HUES48 (cell line): Measurements from ENCODE around the gene TECR.

Source experiments
- H3K27ac ChIP-seq: one replicate; pipeline ENCODE4 v1.7.0; 2013; ENCODE audit warnings: low read depth, low read length, inconsistent platforms
- H3K27me3 ChIP-seq: 2 replicates; pipeline ENCODE4 v1.6.1; 2013; ENCODE audit warnings: mild to moderate bottlenecking, low read length; ENCODE audit not compliant: control insufficient read depth, insufficient read depth
- H3K36me3 ChIP-seq: 2 replicates; pipeline ENCODE4 v1.6.1; 2013; ENCODE audit warnings: low read length; ENCODE audit not compliant: control insufficient read depth, insufficient read depth
- H3K4me1 ChIP-seq: 2 replicates; pipeline ENCODE4 v1.6.1; 2013; ENCODE audit warnings: mild to moderate bottlenecking, low read length; ENCODE audit not compliant: control insufficient read depth, insufficient read depth
- H3K4me3 ChIP-seq: 2 replicates; pipeline ENCODE4 v1.5.1; 2013; ENCODE audit warnings: mild to moderate bottlenecking, low read depth, low read length
- H3K9ac ChIP-seq: 2 replicates; pipeline ENCODE4 v1.6.1; 2013; ENCODE audit warnings: mild to moderate bottlenecking, low read depth, low read length, moderate library complexity
- H3K9me3 ChIP-seq: 2 replicates; pipeline ENCODE4 v1.6.1; 2013; ENCODE audit warnings: low read length; ENCODE audit not compliant: control insufficient read depth, insufficient read depth

Gene TECR

GRCh38 chr19:14529254-14530004 is at the start of gene TECR:
TSS of gene TECR (plus strand) at chr19:14529594. CDS start at chr19:14529697, 103 bp downstream.
- H3K27ac ChIP-seq = peak within 1 kb of the TSS; percentile 80
- H3K9me3 ChIP-seq = no peaks in the 10 kb centered on the region
- H3K27me3 ChIP-seq = no peaks in the 10 kb centered on the region
- H3K4me1 ChIP-seq = no peaks in the 10 kb centered on the region
- peak within 1 kb of the TSS; percentile 70 for H3K9ac ChIP-seq
- peak within 1 kb of the TSS; percentile 89 for H3K4me3 ChIP-seq
- no peaks in the 10 kb centered on the region for H3K36me3 ChIP-seq

- no peak overlapping the region for H3K4me3 ChIP-seq
- H3K9me3 ChIP-seq = no peaks in the 10 kb centered on the region
- no peak overlapping the region for H3K9ac ChIP-seq
- H3K27me3 ChIP-seq = no peaks in the 10 kb centered on the region
- H3K4me1 ChIP-seq = peaks cover 8% of the 10 kb centered on the region; the same call in 1 of the 2 replicates
- H3K36me3 ChIP-seq = peaks cover 32% of the 10 kb centered on the region
- no peak overlapping the region for H3K27ac ChIP-seq
Measured at GRCh38 chr19:14479975-14480699, 49.3 kb upstream of the TECR start.

- no peak overlapping the region for H3K27ac ChIP-seq
- H3K36me3 ChIP-seq = peaks cover 32% of the 10 kb centered on the region
- H3K9me3 ChIP-seq = no peaks in the 10 kb centered on the region
- H3K4me3 ChIP-seq = no peak overlapping the region
- peaks cover 4% of the 10 kb centered on the region; the same call in 1 of the 2 replicates for H3K4me1 ChIP-seq
- no peak overlapping the region for H3K9ac ChIP-seq
- H3K27me3 ChIP-seq = no peaks in the 10 kb centered on the region
Measured at GRCh38 chr19:14480700-14481079, 48.7 kb upstream of the TECR start.

GRCh38 chr19:14482172-14482941 is 47.0 kb upstream of the TECR start:
- Histone ChIP-seq H3K27me3 (no peaks in the 10 kb centered on the region), H3K36me3 (peaks cover 35% of the 10 kb centered on the region), H3K9me3 (no peaks in the 10 kb centered on the region), H3K27ac (no peak overlapping the region), H3K4me1 (no peaks in the 10 kb centered on the region), H3K9ac (no peak overlapping the region), H3K4me3 (no peak overlapping the region)

GRCh38 chr19:14487370-14488125 is 41.8 kb upstream of the TECR start:
- Histone ChIP-seq H3K36me3 (peaks cover 33% of the 10 kb centered on the region), H3K27ac (no peak overlapping the region), H3K27me3 (no peaks in the 10 kb centered on the region), H3K9ac (no peak overlapping the region), H3K4me3 (no peak overlapping the region), H3K9me3 (no peaks in the 10 kb centered on the region), H3K4me1 (no peaks in the 10 kb centered on the region)

GRCh38 chr19:14492756-14493337 is 36.5 kb upstream of the TECR start:
- Histone ChIP-seq H3K9ac (no peak overlapping the region), H3K4me1 (peaks cover 5% of the 10 kb centered on the region; the same call in 1 of the 2 replicates), H3K27me3 (no peaks in the 10 kb centered on the region), H3K9me3 (no peaks in the 10 kb centered on the region), H3K36me3 (peaks cover 20% of the 10 kb centered on the region), H3K27ac (no peak overlapping the region), H3K4me3 (no peak overlapping the region)

GRCh38 chr19:14494411-14494810 is 35.0 kb upstream of the TECR start:
- no peak overlapping the region for H3K9ac ChIP-seq
- no peak overlapping the region for H3K27ac ChIP-seq
- peaks cover 5% of the 10 kb centered on the region; the same call in 1 of the 2 replicates for H3K4me1 ChIP-seq
- no peaks in the 10 kb centered on the region for H3K27me3 ChIP-seq
- no peak overlapping the region for H3K4me3 ChIP-seq
- no peaks in the 10 kb centered on the region for H3K9me3 ChIP-seq
- H3K36me3 ChIP-seq = peaks cover 10% of the 10 kb centered on the region; the same call in 1 of the 2 replicates

- peaks cover 4% of the 10 kb centered on the region; the same call in 1 of the 2 replicates for H3K36me3 ChIP-seq
- H3K4me1 ChIP-seq = peaks cover 5% of the 10 kb centered on the region; the same call in 1 of the 2 replicates
- H3K9ac ChIP-seq = 0 out of 2 replicates have a peak overlapping the region, but pooled peaks have one; percentile 40
- no peaks in the 10 kb centered on the region for H3K9me3 ChIP-seq
- no peaks in the 10 kb centered on the region for H3K27me3 ChIP-seq
- peak overlapping the region; percentile 35 for H3K27ac ChIP-seq
- H3K4me3 ChIP-seq = peak overlapping the region; percentile 85
Measured at GRCh38 chr19:14494910-14495671, 34.3 kb upstream of the TECR start.

GRCh38 chr19:14495672-14496028 is 33.7 kb upstream of the TECR start:
- Histone ChIP-seq H3K27ac (peak overlapping the region; percentile 35), H3K4me3 (peak overlapping the region; percentile 85), H3K9me3 (no peaks in the 10 kb centered on the region), H3K27me3 (no peaks in the 10 kb centered on the region), H3K36me3 (peaks cover 4% of the 10 kb centered on the region; the same call in 1 of the 2 replicates), H3K4me1 (peaks cover 5% of the 10 kb centered on the region; the same call in 1 of the 2 replicates), H3K9ac (0 out of 2 replicates have a peak overlapping the region, but pooled peaks have one; percentile 40)
